Measurements from ENCODE around the gene DNAH14. TPM values are rescaled to one million over a fixed set of nuclear protein-coding genes. Genes with fewer than 3 reads are reported as not detected.
"Not testable (repeated sequence)": the region's sequence is repeated elsewhere in the genome, so short reads cannot be mapped to it uniquely, and the experiment has no call there.

Gene DNAH14
- total and polyA plus RNA-seq, 9 donors: 3.7 to 61.4 (median 24.2) TPM

DNA sequence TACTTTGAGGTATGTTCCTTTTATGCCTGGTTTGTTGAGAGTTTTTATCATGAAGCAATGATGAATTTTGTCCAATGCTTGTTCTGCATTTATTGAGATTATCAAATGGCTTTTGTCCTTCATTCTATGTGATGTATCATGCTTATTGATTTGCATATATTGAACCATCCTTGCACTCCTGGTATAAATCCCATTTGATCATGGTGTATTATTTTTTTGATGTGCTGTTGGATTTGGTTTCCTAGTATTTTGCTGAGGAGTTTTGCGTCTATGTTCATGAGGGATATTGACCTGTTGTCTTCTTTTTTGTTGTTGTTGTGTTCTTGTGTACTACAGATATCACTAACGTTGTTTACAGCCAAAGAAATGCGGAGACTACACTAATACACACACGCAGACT, 4.1 kb downstream of the DNAH14 start:
- Histone ChIP-seq H3K36me3 (no peaks in the 10 kb centered on the region), H3K4me3 (no peak overlapping the region), H3K4me1 (ENCODE audit: insufficient read depth) (no peaks in the 10 kb centered on the region), H3K27ac (no peak overlapping the region), H3K9me3 (no peaks in the 10 kb centered on the region), H3K27me3 (no peaks in the 10 kb centered on the region)
- DNase-seq: no peak
- TF ChIP-seq EP300 (IDR thresholded peaks at IDR 0.05): no peak
- TF ChIP-seq, protein P1, sequence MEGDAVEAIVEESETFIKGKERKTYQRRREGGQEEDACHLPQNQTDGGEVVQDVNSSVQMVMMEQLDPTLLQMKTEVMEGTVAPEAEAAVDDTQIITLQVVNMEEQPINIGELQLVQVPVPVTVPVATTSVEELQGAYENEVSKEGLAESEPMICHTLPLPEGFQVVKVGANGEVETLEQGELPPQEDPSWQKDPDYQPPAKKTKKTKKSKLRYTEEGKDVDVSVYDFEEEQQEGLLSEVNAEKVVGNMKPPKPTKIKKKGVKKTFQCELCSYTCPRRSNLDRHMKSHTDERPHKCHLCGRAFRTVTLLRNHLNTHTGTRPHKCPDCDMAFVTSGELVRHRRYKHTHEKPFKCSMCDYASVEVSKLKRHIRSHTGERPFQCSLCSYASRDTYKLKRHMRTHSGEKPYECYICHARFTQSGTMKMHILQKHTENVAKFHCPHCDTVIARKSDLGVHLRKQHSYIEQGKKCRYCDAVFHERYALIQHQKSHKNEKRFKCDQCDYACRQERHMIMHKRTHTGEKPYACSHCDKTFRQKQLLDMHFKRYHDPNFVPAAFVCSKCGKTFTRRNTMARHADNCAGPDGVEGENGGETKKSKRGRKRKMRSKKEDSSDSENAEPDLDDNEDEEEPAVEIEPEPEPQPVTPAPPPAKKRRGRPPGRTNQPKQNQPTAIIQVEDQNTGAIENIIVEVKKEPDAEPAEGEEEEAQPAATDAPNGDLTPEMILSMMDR (IDR thresholded peaks at IDR 0.05): no peak
- intact Hi-C loops (cut with DNase I): no loop called here
- 86 to 97% (median 89%) methylated on average over 4 of the region's 4 CpGs for WGBS, 3 donors

DNA sequence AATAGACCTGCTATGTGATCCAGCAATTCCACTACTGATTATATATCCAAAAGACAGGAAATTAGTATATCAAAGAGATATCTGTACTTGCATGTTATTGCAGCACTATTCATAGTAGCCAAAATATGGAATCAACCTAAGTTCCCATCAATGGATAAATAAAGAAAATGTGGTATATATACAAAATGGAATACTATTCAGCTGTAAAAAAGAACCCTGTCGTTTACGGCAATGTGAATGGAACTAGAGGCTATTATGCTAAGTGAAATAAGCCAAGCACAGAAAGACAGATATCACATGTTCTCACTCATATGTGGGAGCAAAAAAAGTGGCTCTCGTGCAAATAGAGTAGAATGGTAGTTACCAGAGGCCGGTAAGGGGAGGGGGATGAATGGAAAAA, 9.2 kb downstream of the DNAH14 start:
- Histone ChIP-seq H3K4me1 (ENCODE audit: insufficient read depth) (no peaks in the 10 kb centered on the region), H3K9me3 (no peaks in the 10 kb centered on the region), H3K27ac (no peak overlapping the region), H3K27me3 (no peaks in the 10 kb centered on the region), H3K4me3 (no peak overlapping the region), H3K36me3 (no peaks in the 10 kb centered on the region)
- WGBS, 3 donors: 96 to 99% (median 98%) methylated on average over 4 of the region's 4 CpGs
- TF ChIP-seq POLR2A (IDR thresholded peaks at IDR 0.05): no peak
- TF ChIP-seq, protein P1 (IDR thresholded peaks at IDR 0.05): no peak
- no peak for TF ChIP-seq EP300 (IDR thresholded peaks at IDR 0.05)
- intact Hi-C loops (cut with DNase I): no loop called here
- no peak for DNase-seq

DNA sequence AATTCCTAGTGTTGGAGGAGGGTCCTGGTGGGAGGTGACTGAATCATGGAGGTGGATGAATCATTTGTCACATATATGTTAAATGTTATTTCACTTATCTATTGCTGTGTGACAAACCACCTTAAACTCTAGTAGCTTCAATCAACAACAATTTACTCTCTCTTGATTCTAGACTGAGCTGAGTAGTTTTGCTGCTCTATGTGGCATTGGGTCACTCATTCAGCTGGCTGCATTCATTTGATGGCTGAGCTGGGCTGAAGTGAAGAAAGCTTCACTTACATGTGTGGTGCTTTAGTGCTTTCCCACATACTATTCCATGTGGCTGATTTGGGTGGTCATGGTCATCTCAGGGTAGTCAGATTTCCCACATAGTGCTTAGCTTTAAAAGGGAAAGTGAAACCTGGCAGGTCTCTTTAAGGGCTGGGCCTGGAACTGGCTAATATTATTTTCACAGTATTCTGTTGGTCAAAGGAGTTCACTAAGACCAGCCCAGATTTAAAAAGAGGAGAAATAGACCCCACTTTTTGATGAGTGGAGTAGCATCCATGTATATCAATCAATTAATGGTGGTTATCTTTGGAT, 10.5 kb downstream of the DNAH14 start:
- no peaks in the 10 kb centered on the region for H3K36me3 ChIP-seq
- intact Hi-C loops (cut with DNase I): no loop called here
- no peak overlapping the region for H3K27ac ChIP-seq
- H3K4me3 ChIP-seq: no peak overlapping the region
- DNase-seq: no peak
- H3K4me1 ChIP-seq (ENCODE audit: insufficient read depth): no peaks in the 10 kb centered on the region
- no peaks in the 10 kb centered on the region for H3K27me3 ChIP-seq
- no peaks in the 10 kb centered on the region for H3K9me3 ChIP-seq
- TF ChIP-seq, protein P1 (IDR thresholded peaks at IDR 0.05): no peak
- TF ChIP-seq POLR2A (IDR thresholded peaks at IDR 0.05): no peak

GRCh38 chr1:224940735-224941134, 11.3 kb downstream of the DNAH14 start:
- DNase-seq; H3K27ac ChIP-seq; H3K4me1 ChIP-seq (ENCODE audit: insufficient read depth); H3K27me3 ChIP-seq; intact Hi-C loops (cut with DNase I); H3K36me3 ChIP-seq; H3K4me3 ChIP-seq; H3K9me3 ChIP-seq: not testable (repeated sequence)
- 97 to 99% (median 99%) methylated on average over 3 of the region's 3 CpGs for whole genome bisulfite sequencing, 3 donors

GRCh38 chr1:224945651-224946348, 16.3 kb downstream of the DNAH14 start:
- H3K27me3 ChIP-seq: not testable (repeated sequence)
- 89 to 95% (median 89%) methylated on average over 10 of the region's 10 CpGs for WGBS, 3 donors

GRCh38 chr1:224946349-224946691, 16.8 kb downstream of the DNAH14 start:
- H3K27ac ChIP-seq; H3K9me3 ChIP-seq; H3K36me3 ChIP-seq; H3K4me1 ChIP-seq (ENCODE audit: insufficient read depth); H3K27me3 ChIP-seq; intact Hi-C loops (cut with DNase I); DNase-seq; H3K4me3 ChIP-seq: not testable (repeated sequence)
- 98 to 99% (median 99%) methylated on average over 6 of the region's 6 CpGs for WGBS, 3 donors

More at GRCh38 chr1:224945651-224946348, 16.3 kb downstream of the DNAH14 start:
- H3K4me1 ChIP-seq (ENCODE audit: insufficient read depth); DNase-seq; H3K27ac ChIP-seq; H3K36me3 ChIP-seq; intact Hi-C loops (cut with DNase I); H3K4me3 ChIP-seq; H3K9me3 ChIP-seq: not testable (repeated sequence)
